Thyroid gland (tissue), 4 donors: Measurements from ENCODE around the gene PWP1. TPM values are rescaled to one million over a fixed set of nuclear protein-coding genes. Genes with fewer than 3 reads are reported as not detected.

Source experiments
- DNase-seq, 2 donors: peaks; one replicate each; pipeline ENCODE4 v3.0.0-alpha.2; 2019
- H3K27ac ChIP-seq, 3 donors: fragments of 200-600 bp; sonication (generic); 1 replicate in 2 of 3; 2 replicates in 1 of 3; pipeline ENCODE4 v1.5.1; 2016 to 2019; ENCODE audit warnings: mild to moderate bottlenecking in 1 of 3, moderate library complexity in 1 of 3
- H3K27me3 ChIP-seq: fragments of 200-600 bp; sonication (generic); one replicate; pipeline ENCODE4 v1.5.1; 2019
- H3K36me3 ChIP-seq, 2 donors: fragments of 200-600 bp; sonication (generic); one replicate each; pipeline ENCODE4 v1.5.1; 2016 to 2019
- H3K4me1 ChIP-seq, 2 donors: fragments of 200-600 bp; sonication (generic); one replicate each; pipeline ENCODE4 v1.5.1; 2017 to 2019
- H3K4me3 ChIP-seq, 3 donors: fragments of 200-600 bp; sonication (generic); replicated peaks in 1 of 3; 1 replicate in 2 of 3; 2 replicates in 1 of 3; pipeline ENCODE4 v1.5.1; 2016; ENCODE audit warnings: mild to moderate bottlenecking in 1 of 3
- H3K9me3 ChIP-seq: fragments of 200-600 bp; sonication (generic); one replicate; pipeline ENCODE4 v1.5.1; 2017
- POLR2A ChIP-seq, 2 donors: fragments of 450-650 bp; IDR thresholded peaks; one replicate each; pipeline ENCODE4 v1.6.1; 2017; ENCODE audit warnings: antibody characterized with exemption in 2 of 2, mild to moderate bottlenecking in 2 of 2, moderate library complexity in 1 of 2
- WGBS, 2 donors: methylation state at CpG; one replicate each; pipeline ENCODE4 v1.1.5; 2017; 5-methylcytosine and 5-hydroxymethylcytosine counted together
- intact Hi-C: fragments of 100-400 bp; cut with DNase I; formaldehyde crosslinking; loops from one replicate; pipeline ENCODE4 v1.15.1; 2023
- total RNA-seq, 4 donors: library from RNA; depleted of rRNA; stranded (reverse); fragments of >200 nt; gene quantifications; one replicate each; pipeline ENCODE4 v1.2.3, GENCODE V29; 2016
- TF ChIP-seq, protein P1 (sequence below), 6 experiments: fragments of 200-600 bp in 3 of 6; fragments of 450-650 bp in 3 of 6; sonication (generic) in 3 of 6; IDR thresholded peaks; one replicate each; pipeline ENCODE4 v1.5.1; 2016 to 2019; ENCODE audit warnings: antibody characterized with exemption in 6 of 6, mild to moderate bottlenecking in 2 of 6, inconsistent platforms in 1 of 6, moderate library complexity in 1 of 6

Gene PWP1
- total RNA-seq, 4 donors from 2014 or later, result 73.4 to 90.3 (median 89.3) TPM

DNA sequence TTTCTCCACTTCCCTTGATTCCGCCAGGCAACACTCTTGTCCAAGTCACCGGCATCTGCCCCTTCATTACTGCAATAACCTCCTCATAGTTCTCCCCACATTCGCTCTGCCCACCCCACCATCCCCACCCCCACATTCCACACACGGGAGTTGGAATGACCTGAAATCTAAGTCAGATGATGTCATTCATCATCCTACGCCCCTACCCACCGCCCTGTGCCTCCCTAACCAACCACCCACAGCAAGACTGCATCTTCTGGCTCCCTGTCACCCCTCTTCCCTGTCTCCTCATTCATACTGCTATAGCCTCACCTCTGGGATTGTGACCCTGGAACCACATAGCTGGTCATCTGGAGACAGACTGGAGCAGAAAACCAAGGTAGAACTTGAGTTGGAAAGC, 7.9 kb upstream of the PWP1 start:
- TF ChIP-seq POLR2A (IDR thresholded peaks at IDR 0.05), result no peak
- TF ChIP-seq, protein P1, sequence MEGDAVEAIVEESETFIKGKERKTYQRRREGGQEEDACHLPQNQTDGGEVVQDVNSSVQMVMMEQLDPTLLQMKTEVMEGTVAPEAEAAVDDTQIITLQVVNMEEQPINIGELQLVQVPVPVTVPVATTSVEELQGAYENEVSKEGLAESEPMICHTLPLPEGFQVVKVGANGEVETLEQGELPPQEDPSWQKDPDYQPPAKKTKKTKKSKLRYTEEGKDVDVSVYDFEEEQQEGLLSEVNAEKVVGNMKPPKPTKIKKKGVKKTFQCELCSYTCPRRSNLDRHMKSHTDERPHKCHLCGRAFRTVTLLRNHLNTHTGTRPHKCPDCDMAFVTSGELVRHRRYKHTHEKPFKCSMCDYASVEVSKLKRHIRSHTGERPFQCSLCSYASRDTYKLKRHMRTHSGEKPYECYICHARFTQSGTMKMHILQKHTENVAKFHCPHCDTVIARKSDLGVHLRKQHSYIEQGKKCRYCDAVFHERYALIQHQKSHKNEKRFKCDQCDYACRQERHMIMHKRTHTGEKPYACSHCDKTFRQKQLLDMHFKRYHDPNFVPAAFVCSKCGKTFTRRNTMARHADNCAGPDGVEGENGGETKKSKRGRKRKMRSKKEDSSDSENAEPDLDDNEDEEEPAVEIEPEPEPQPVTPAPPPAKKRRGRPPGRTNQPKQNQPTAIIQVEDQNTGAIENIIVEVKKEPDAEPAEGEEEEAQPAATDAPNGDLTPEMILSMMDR (IDR thresholded peaks at IDR 0.05), result no peak
- H3K27ac ChIP-seq, result no peak overlapping the region
- no peaks in the 10 kb centered on the region for H3K4me1 ChIP-seq
- H3K36me3 ChIP-seq, result no peaks in the 10 kb centered on the region
- no peak overlapping the region for H3K4me3 ChIP-seq
- DNase-seq, result no peak
- H3K9me3 ChIP-seq, result no peaks in the 10 kb centered on the region
- no peaks in the 10 kb centered on the region for H3K27me3 ChIP-seq
- intact Hi-C loops, result loop anchor here (5.0 kb wide), 1 partner anchor 205 kb away; no protein-coding TSS in a partner anchor
- WGBS, 2 donors, result 70 to 72% methylated on average over 6 of the region's 6 CpGs

DNA sequence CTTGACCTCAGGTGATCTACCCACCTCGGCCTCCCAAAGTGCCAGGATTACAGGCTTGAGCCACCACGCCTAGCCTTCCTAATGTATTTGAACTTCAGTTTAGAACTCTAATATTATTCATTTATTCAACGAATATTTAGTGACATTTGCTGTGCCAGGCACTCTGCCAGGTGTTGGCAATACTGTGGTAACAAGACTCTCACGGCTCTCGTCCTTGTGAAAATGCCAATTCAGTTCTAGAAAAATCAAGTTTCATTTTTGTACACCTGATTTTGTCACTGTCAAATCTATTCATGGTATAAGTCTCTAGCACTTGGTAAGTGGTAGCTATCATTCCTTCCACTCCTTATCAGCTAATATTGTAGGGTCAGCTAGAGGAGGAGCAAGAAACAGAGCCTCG, 6.3 kb upstream of the PWP1 start:
- H3K27ac ChIP-seq, result no peak overlapping the region
- no peaks in the 10 kb centered on the region for H3K9me3 ChIP-seq
- H3K4me1 ChIP-seq, result no peaks in the 10 kb centered on the region
- H3K4me3 ChIP-seq, result no peak overlapping the region
- intact Hi-C loops, result loop anchor here (5.0 kb wide), 1 partner anchor 203 kb away; no protein-coding TSS in a partner anchor
- H3K27me3 ChIP-seq, result no peaks in the 10 kb centered on the region
- no peak for DNase-seq
- WGBS, 2 donors, result 52 to 65% methylated on average over 6 of the region's 6 CpGs
- H3K36me3 ChIP-seq, result no peaks in the 10 kb centered on the region
- TF ChIP-seq, protein P1 (IDR thresholded peaks at IDR 0.05), result no peak
- TF ChIP-seq POLR2A (IDR thresholded peaks at IDR 0.05), result no peak

DNA sequence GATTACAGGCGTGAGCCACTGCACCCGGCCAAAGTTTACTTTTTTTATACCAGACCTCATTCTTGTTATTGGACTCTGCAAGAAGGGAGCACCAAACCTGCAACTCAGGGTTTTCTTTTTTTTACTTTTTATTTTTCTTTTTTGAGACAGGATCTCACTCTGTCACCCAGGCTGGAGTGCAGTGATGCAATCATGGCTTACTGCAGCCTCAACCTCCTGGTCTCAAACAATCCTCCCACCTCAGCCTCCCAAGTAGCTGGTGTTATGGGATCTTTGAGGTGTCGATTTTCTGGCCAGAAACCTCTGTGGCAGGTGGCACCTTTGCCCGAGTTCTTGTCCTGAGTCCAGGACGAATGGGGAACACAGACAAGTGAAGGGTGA, 4.2 kb upstream of the PWP1 start:
- intact Hi-C loops, result loop anchor here (10.0 kb wide), 1 partner anchor 833 kb away; the partner anchor contains the start of gene FICD

DNA sequence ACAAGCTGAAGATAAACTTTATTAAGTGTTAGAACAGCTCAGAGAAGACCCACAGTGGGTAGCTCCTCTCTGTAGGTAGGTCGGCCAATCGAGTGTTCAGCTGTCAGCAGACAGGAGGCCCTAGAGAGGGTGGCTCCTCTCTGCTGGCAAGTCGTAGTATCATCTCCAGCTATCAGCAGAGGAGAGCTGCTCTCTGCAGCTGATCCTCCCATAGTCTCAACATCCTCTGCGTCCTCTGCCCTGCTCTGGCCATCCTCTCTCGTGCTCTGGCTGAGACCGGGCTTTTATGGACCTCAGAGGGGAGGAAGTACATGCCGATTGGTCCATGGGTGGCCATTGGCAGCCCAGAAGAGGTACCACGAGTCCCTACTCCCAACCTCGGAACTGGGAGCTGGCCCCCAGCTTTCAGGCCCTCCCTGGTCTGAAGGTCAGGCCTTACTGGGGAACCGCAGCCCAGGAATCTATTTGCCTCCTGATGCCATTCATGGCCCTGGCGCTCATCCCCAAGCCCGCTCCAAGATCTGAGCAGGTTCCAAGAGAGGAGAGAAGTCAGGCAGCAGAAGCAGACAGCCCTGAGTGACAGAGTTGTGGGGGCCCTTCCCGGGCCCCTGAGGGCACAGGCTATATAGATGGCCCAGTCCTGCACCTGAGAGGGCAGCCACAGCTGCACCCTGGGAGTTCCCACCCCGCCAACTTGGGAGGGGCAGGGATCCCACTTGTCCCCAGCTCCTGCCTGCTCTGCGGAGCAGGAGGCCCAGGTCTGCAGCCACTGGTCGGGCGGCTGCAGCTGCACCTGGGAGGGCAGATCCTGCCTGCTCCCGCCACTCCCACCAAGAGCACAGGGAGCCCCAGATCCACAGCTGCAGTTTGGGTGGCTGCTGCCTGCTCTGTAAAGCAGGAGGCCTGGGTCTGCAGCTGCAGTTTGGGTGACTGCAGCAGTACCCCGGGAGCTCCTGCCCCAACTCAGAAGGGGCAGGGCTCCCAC, 3.5 kb upstream of the PWP1 start:
- DNase-seq, result no peak
- Histone ChIP-seq H3K27me3 (no peaks in the 10 kb centered on the region), H3K36me3 (no peaks in the 10 kb centered on the region), H3K27ac (no peak overlapping the region), H3K9me3 (no peaks in the 10 kb centered on the region), H3K4me1 (peaks cover 9 to 11% of the 10 kb centered on the region in 2 donors), H3K4me3 (no peak overlapping the region)
- WGBS, 2 donors, result 81 to 82% methylated on average over 13 to 17 of the region's 19 CpGs
- intact Hi-C loops, result loop anchor here (10.0 kb wide), 1 partner anchor 833 kb away; the partner anchor contains the start of gene FICD
- TF ChIP-seq POLR2A (IDR thresholded peaks at IDR 0.05), result no peak
- TF ChIP-seq, protein P1 (IDR thresholded peaks at IDR 0.05), result no peak

More for the DNA sequence above, 4.2 kb upstream of the PWP1 start:
- Histone ChIP-seq H3K27ac (no peak overlapping the region), H3K4me1 (peaks cover 8 to 9% of the 10 kb centered on the region in 2 donors), H3K36me3 (no peaks in the 10 kb centered on the region), H3K9me3 (no peaks in the 10 kb centered on the region), H3K27me3 (no peaks in the 10 kb centered on the region), H3K4me3 (no peak overlapping the region)
- 73 to 74% methylated on average over 5 of the region's 5 CpGs for WGBS, 2 donors
- no peak for DNase-seq
- TF ChIP-seq, protein P1 (IDR thresholded peaks at IDR 0.05), result no peak
- TF ChIP-seq POLR2A (IDR thresholded peaks at IDR 0.05), result no peak
